GM21529 (cell line): ENCODE data around the gene AEBP1.

Experiments used
- ATAC-seq: cut with Tn5 transposase; IDR thresholded peaks from one replicate; pipeline ENCODE4 v1.9.1; 2021; ENCODE audit not compliant: unreplicated experiment

AEBP1 gene

DNA sequence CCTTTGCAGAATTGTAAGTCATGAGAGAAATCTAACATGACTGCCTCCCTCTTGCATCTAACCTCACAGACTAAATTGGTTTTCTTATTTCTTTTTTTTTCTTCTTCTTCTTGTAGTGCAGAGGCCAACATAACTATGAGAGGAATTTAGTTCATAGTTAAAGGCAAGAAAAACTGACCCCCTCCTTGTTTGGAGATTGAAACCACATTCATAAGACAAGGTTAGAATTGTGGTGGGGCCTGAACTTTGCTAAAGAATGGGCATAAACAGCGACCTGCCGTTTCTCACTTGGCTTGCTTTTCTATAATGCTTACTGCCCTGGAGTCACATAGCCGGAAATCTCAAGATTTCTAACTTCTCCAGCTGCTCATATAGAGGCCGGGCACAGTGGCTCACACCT, 19.4 kb upstream of the AEBP1 start:
- no peak for ATAC-seq

DNA sequence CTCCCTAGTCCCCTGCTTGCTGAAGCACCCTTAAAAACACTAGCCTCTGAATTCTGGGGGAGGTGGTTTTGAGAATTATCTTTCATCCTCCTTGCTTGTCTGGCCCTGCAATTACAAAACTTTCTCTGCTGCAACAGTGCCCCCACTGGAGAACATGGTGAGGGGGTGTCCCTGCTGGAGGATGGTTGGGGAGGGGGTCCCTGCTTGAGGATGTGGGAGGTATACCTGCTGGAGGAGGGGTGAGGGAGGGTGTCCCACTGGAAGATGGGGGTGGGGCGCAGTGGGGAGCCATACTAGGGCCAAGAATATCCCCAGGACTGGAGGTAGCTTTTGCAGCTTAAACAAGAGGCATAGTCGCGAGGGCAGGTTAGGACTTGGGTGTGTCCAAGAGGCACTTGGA, 18.6 kb upstream of the AEBP1 start:
- ATAC-seq, result no peak

DNA sequence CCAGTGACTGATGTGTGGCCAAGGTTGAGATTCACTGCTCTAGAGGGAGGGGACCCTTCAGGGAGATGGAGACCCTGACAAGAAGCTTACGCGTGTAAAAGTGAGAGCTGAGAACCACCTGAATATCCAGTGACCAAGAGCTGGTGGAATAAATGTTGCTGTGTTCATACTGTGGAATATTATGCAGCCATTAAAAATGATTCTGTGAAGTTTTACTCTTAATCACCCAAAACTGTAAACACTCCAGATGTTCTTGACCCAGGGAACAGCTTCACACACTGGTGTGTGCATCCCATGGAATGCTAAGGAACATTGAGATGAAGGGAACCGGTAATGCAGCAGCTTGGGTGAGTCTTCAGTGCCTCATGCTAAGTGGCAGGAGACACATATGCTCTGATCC, 17.5 kb upstream of the AEBP1 start:
- ATAC-seq, result no peak

DNA sequence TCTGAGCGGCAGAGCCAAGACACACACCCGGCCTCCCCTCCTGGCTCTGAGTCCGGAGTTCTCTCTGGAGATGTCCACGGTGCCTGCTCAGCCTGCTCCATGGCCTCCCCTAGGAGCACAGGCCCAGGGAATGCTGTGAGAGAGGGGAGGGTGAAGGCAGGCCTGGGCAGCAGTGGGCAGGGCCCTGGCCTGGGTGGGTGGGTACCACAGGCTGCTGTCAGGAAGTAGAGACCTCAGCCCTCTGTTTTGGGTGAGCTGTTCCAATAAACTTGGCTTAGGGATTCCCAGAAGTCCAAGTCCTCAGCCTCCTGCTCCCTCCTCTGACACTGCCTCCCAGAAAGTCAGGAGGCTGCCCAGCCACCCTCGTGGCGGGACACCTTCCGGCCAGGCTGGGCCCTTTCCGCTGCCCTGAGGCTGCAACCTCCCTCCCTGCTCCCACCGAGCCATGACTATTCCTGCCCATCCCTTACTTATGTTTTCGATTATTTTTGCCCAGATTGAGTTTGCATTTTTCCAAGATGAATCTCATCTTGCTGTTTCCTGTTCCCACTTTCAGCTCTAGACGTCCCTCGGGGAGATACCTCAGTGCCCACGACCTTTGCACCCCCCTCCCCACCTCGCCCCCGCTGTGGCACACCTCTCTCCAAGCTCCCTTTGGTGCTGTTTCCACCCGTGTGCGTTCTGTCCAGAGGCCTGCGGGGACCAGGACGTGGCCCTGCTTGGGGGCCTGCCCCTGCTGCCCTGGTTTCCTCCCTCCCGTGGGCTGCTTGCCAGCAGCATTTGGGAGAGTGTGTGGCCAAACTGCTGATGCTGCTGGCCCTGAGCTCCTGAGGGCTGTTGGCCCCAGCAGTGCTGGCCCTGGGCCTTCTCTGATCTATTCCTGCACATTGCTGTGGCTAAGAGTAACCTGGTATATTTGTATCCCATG, 16.0 kb upstream of the AEBP1 start:
- ATAC-seq, result no peak

DNA sequence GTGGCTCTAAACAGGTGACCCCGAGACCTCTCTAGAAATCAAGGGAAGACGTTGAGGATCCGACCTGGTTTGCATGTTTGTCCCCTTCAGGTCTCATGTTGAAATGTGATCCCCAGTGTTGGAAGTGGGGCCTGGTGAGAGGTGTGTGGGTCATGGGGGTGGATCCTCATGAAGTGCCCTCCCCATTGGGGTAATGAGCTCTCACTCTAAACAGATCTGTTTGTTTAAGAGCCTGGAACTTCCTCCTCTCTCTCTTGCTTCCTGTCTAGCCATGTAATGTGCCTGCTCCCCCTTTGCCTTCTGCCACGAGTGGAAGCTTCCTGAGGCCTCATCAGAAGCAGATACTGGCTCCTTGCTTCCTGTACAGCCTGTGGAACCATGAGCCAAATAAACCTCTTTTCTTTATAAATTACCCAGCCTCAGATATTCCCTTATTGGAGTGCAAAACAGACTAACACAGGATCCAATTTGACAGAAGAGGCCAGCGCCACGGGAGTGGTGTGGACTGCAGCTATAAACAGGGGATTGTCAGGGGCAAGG, 11.0 kb upstream of the AEBP1 start:
- no peak for ATAC-seq

DNA sequence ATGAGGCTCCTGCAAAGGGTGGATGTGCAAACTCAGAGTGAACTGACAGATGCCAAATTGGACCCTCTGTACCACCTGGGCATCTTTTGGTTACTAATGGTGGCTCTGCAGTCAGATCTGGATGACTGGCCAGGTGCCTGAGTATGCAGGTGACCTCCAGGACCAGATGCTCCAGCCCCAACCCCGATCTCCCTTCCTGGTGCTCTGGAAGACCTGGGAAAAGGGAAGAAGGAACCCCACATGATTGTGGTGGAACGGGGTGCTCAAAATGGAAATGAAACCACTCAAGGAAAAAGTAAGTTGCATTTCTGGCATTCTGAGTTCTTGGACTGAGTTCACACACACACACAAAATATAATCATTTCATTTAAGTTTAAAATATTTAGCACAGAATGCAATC, 9.8 kb upstream of the AEBP1 start:
- no peak for ATAC-seq

DNA sequence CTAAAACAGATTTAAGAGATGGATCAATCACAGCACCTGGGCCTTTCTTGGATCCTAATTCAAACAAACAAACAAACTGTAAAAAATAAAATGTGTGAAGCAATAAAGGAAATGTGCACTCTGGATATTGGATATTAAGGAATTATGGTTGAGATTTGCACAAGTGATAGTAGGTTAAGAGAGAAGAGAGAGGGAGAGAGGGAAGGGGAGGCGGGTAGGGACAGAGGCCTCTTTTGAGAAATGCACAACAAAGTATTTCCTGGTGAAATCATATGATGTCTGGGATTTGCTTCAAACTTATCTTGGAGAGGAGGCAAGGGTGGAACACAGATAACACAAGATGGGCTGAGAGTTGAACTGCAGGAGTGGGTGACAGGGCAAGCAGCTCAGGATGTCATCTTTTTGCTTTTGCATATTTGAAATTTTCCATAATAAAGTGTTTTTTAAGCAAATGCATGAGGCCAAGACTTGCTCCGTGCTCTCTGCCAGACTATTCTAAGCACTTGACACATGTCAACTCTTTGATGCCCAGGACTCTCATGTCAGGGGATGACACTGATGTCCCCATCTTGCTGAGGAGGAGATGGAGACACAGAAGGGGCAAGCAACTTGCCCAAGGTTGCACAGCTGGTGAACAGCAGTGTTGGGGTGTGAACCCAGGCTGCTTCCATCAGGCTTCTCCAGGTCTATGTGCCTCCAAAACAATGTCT, 9.1 kb upstream of the AEBP1 start:
- no peak for ATAC-seq

DNA sequence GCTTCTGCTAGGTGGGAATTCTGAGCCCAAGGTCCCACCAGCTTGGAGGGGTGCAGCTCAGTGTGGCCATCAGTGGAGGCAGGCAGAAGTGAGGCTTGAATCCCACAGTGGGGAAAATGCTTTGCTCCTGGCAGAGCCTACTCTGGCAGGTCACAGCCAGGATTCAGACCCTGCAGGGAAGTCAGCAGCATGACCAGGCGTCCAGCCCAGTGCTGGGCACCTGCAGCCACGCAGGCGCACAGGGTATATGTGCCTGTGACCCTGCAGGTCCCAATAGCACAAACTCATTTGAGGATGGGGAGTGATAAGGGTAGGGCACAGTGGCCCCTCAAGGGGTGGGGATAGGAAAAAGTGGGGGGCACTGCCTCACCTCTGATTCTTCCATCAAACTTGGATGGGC, 8.4 kb upstream of the AEBP1 start:
- ATAC-seq, result no peak

DNA sequence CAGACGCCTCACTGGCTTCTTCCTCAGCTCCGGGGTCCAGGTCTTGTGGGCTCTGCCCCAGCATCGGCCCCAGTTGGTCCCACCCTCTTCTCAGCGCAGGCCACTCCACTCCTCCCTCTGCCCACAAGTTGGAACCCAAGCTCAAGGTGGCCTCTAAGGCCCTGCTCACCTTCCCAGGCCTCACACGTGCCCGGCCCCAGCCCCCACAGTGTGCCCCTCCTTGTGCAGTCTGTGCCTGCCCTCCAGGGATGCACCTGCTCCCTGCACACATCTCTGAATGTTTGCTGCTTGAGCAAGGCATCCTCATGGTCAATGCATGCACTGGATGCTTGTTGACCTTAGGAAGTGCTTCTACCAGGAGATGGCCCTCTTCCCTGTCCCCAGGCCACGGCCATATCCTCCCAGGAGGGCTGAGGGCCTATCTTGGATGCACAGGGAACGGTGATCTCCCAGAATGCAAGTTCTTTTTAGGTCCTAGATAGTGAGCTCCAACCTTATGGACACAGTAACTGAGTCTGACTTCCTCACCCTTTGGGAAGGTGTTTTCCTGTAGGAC, 7.7 kb upstream of the AEBP1 start:
- no peak for ATAC-seq

DNA sequence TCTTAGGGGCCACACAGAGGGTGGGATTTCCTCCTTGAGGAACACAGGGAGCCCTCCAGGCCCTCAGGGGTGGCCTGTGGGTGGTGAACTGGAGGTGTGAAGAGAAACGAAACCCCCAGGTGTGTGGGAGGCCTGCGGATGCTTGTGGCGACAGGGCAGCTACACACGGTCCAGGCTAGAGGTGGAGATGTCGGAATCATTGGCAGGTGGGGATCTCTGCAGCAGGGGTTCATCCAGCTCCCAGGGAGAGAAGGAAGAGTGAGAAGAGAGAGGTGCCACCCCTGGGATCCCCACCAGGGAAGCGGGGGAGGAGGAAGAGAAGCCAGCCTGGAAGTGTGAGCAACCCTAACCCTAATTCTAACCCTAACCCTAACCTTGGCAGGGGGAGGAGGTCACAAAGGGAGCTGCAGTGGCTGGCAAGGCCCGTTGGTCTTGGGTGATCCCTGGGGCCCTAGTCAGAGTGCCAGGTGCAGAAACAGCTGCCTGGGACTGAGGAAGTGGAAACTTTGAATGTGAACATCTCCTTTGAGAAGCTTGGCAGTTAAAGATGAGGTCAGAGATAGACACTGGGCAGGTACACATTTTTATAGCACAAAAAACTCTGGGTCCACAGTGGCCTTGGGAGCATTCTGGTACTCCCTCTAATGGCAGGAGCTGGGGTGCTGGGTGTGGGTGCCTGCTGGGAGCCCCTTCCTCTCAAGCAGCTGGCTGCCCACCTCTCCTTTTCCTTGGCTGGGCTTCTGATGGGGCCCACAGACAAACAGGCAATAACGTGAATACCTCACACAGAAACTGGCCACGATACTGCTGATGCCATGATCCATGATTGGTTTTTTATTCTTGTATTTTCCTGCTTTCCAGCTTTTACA, 6.8 kb upstream of the AEBP1 start:
- ATAC-seq, result peak; percentile 76

DNA sequence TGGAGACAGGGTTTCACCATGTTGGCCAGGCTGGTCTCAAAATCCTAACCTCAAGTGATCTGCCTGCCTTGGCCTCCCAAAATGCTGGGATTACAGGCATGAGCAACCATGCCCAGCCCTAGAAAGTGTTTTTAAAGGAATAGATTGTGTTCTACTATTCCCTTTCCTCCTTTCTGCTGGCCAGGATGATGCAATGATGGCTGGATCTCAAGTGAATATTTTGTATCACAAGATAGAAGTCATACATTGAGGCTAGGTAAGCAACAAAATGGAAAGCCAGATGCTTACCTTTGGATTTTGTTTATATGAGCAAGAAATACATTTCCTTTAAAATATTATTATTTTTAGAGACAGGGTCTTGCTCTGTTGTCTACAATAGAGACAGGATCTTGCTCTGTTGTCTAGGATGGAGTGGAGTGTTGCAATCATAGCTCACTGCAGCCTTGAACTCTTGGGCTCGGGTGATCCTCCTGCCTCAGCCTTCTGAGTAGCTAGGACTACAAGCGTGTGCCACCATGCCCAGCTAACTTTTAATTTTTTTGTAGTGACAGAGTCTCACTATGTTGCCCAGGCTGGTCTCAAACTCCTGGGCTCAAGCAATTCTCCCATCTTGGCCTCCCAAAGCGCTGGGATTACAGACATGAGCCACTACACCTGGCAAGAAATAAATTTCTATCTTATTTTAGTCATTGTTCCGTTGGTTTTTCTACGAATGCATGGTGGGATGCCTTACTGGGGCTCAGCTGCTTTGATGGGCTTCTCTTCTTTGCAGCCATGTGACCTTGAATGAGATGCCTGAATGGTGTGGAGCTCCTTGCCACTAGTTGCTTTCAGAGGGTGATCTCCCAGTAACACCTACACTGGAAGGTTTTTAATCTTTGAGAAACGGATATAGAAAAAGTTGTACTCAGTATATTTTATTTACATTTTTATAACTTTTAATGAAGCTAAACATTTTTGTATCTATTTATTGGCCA, 5.8 kb upstream of the AEBP1 start:
- ATAC-seq, result no peak

DNA sequence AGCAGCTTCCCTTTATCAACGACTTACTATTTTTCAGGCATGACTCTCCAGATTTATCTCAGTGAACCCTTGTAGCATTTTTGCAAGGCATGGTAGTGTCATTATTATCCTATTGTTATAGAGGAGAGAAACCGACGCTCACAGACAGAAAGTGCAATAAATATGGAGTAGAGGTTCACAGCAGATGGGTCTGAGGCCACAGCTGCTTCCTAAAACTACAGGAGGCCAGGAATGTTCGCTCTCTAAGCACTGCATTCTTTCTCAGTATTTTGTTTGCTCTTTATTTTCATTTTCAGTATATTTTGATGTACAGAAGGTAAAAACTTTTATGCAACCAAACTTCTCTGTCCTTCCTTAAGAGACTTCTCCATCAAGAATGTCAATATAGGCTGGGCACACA, 4.5 kb upstream of the AEBP1 start:
- ATAC-seq, result no peak

DNA sequence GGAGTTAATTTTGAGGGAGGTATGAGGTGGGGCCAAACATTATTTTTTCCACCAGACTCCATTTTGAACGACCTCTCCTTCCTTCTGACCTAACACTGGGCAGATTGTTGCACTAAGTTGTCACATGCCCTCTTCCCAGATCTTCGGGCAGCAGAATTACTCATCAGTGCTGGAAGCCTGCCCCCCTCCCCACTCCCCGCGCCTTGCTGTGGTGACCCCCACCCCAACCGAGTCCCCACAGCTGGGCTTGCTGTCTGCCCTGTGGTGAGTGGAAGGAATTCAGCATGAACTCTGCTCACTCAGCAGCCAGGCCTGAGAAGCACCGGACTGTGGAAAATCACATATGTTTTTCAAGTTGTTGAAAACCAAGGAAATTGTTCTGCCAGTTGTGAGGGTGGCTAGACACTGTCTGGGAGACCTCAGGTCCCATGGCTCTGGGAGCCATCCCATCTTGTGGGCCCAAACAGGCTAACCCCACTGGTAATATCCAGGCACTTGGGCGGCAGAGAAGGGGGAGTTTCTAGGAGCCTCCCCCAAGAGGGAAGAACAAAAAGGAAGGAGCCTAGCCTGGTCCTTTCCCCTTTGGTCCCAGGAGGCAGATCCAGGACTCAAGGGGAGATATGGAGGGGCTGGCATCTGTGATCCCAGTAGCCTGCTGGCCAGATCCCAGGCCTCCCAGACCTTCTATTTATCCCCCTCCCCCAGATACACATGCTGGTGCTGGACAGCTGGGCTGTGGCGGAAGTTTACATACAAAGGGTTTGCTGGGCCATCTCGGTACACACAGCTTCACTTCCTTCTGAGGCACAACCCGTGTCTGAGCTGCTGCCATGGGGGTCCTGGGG, 3.5 kb upstream of the AEBP1 start:
- ATAC-seq, result no peak

DNA sequence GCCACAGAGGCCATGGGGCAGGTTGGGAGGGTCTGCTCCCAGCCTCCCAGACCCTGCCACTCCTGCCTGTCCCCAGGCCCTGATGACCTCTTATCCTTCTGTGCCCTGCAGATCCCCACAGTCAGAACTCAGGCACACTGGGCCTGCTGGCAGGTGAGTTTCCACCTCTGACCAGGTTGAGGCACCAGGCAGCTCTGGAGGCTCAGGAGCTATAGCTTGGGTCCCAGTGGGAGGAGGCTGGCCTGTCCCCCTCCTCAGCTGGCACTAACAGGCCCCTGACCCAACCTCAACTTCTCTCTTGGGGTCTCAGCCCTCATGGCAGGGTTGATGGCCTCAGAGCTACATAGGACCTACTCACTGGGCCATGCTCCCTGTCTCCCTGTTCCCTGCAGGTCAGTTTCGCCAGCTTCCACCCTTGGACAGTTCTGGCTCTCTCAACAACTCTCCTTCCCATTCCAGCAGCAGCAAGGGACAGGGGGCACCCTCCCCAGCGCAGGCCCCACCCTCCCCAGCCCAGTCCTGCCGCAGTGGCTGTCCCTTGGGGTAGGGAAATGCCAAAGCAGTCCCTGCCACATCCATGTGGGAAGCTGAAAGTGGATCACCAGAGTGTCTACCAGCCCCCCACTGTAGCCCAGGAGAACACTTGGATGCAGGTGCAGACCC, 2.7 kb upstream of the AEBP1 start:
- no peak for ATAC-seq

DNA sequence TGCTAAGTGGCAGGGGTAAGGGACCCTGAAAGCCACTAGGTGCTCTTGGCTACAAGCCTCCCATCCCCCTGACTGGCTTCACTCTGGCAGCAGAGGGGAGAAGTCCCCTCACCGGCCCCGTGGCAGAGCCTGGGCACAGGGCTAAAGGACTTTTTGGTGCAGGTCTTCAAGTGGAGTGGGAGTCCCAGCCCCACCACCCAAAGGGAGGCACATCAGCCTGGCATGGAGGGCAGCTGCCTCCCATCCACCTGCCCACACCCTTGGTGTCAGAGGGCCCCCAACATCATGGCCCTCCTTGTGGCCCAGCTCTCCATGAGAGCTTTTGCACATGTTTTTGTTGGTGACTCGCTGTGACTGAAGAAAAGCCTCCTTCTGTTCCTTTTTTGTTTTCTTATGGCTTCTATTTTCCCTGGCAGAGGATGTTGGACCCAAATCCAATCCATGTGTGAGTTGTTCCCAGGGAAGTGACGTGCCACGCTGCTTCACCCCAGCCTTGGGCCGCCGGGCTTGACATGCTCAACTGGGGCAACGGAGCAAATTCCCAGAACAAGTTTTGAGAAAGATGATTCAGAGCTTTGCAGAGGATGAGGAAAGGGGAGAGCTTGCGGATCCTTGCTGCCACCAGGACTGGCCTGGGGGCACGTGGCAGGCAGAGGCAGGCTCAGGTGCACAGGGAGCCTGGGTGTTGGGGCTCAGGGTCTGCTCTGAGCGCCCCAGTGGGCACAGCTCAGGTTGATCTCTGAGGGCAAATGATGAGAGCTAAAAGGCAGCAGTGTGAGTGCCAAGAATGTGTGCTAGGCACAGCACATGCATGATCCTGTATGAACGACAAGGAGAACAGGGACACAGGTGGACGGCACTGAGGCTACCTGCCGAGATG, 1.9 kb upstream of the AEBP1 start:
- no peak for ATAC-seq

DNA sequence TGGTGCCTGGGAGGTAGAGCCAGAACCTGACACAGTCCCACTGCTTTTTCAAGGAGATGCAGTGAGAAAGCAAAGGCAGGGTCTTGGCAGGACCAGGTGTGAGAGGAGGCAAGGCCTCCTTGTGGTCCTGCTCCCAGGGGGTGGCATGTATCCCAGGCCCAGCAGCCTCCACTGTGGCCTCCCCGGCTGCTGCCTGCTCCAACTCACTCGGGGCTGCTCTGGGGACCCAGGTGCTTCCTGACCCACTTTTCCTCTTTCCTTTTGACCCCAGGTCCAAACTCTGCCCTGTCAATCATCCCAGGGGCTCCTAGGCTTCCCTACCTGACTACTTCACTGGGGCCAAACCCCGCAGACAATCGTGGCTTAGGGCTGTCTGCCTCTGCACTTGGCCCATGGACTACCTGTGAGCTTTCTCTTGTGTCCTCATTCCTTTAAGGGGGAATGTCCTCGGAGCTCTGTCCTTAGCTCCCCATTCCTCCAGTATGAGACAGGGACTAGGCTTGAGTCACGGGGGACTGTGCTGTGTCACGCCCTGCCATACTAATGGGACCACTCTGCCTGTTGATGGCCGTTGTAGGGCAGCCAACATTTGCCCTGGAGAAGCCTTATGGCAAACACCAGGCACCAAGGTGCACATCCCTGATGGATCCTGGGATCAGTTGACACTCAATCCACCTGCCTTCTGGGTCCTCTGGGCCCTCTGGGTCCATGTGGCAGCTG, 1.1 kb upstream of the AEBP1 start:
- no peak for ATAC-seq

DNA sequence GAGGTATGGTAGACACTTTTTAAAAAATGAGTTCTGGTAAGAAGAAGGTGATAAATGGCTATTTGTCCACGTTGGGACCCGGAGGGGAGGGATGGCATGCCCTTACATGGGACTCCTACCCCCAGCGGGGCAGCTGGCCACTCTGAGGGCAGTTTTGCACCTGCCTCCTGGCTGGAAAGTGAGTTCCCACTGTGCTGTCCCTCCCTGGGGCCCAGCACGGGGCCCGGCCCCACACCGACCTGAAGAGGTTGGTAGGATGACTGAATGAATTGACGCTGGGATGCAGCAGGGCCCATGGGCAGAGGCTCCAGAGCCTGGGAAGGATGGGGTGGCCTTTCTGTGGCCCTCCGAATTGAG, 601 bp upstream of the AEBP1 start:
- no peak for ATAC-seq
